A673 (cell line): ENCODE measurements around the gene HOMER2. TPM values are rescaled to one million over a fixed set of nuclear protein-coding genes. Genes with fewer than 3 reads are reported as not detected.

Experiments
- BruUV-seq: library from RNA; stranded (reverse); fragments of 400-500 nt; replicated peaks from 2 replicates; lab custom pipeline; 2021; lab: Mats Ljungman, UMichigan
- CTCF ChIA-PET: fragments of 300-600 bp; sonication (Branson Sonifier 250); formaldehyde crosslinking; loops from one replicate; lab custom pipeline; 2022; ENCODE audit warnings: antibody characterized with exemption; lab: Charles Lee
- POLR2A ChIA-PET: fragments of 300-600 bp; sonication (Branson Sonifier 250); formaldehyde crosslinking; loops from one replicate; lab custom pipeline; 2022; ENCODE audit warnings: antibody characterized with exemption; ENCODE audit not compliant: low non-redundant PET; lab: Charles Lee
- DNase-seq: peaks from one replicate; pipeline ENCODE4 v3.0.0-alpha.2; 2015; ENCODE audit warnings: low spot score
- H3K27ac ChIP-seq: fragments of 200-600 bp; sonication (generic); 2 replicates; pipeline ENCODE4 v1.5.1; 2016; ENCODE audit warnings: mixed run types, low read depth, mild to moderate bottlenecking, mixed read lengths, antibody characterized with exemption, low read length; ENCODE audit not compliant: poor library complexity, severe bottlenecking
- H3K27me3 ChIP-seq: fragments of 200-600 bp; sonication (generic); replicated peaks from 2 replicates; pipeline ENCODE4 v1.6.1; 2017; ENCODE audit warnings: mixed run types, low read depth, mild to moderate bottlenecking, mixed read lengths, antibody characterized with exemption, low read length; ENCODE audit not compliant: insufficient read depth, poor library complexity
- H3K36me3 ChIP-seq: fragments of 200-600 bp; sonication (generic); 2 replicates; pipeline ENCODE4 v1.6.1; 2016; ENCODE audit warnings: mixed run types, mild to moderate bottlenecking, mixed read lengths, antibody characterized with exemption, low read length; ENCODE audit not compliant: insufficient read depth, poor library complexity, severe bottlenecking
- H3K4me1 ChIP-seq: fragments of 200-600 bp; sonication (generic); 2 replicates; pipeline ENCODE4 v1.6.1; 2017; ENCODE audit warnings: mixed run types, mild to moderate bottlenecking, mixed read lengths, antibody characterized with exemption, low read length; ENCODE audit not compliant: insufficient read depth, poor library complexity, severe bottlenecking
- H3K4me3 ChIP-seq: fragments of 200-600 bp; sonication (generic); 2 replicates; pipeline ENCODE4 v1.5.1; 2016; ENCODE audit warnings: low read depth, mixed run types, mild to moderate bottlenecking, mixed read lengths, low read length; ENCODE audit not compliant: poor library complexity, severe bottlenecking
- H3K9me3 ChIP-seq: fragments of 200-600 bp; sonication (generic); 2 replicates; pipeline ENCODE4 v1.6.1; 2016; ENCODE audit warnings: mixed run types, low read depth, mild to moderate bottlenecking, mixed read lengths, antibody characterized with exemption, low read length; ENCODE audit not compliant: poor library complexity, severe bottlenecking
- CTCF ChIP-seq: fragments of 300-800, 200-600 bp; sonication (generic); conservative IDR thresholded peaks from 2 replicates; pipeline ENCODE4 v1.5.1; 2017; ENCODE audit warnings: low read depth, mild to moderate bottlenecking, antibody characterized with exemption, low read length, moderate library complexity, mixed read lengths
- EZH2 ChIP-seq: fragments of 200-600 bp; sonication (generic); IDR thresholded peaks from 2 replicates; pipeline ENCODE4 v1.6.1; 2017; ENCODE audit warnings: borderline replicate concordance, low read depth, mild to moderate bottlenecking, mixed read lengths, antibody characterized with exemption, low read length; ENCODE audit not compliant: poor library complexity, severe bottlenecking
- intact Hi-C: fragments of 100-400 bp; cut with micrococcal nuclease; formaldehyde crosslinking; loops from one replicate; pipeline ENCODE4 v1.10.0; 2022; ENCODE audit not compliant: unreplicated experiment
- total RNA-seq: library from RNA; stranded (reverse); gene quantifications from 2 replicates; pipeline ENCODE4 v1.2.3, GENCODE V29; 2021

Gene HOMER2
- total RNA-seq, 1 experiment from 2014 or later = 6.7 TPM

DNA sequence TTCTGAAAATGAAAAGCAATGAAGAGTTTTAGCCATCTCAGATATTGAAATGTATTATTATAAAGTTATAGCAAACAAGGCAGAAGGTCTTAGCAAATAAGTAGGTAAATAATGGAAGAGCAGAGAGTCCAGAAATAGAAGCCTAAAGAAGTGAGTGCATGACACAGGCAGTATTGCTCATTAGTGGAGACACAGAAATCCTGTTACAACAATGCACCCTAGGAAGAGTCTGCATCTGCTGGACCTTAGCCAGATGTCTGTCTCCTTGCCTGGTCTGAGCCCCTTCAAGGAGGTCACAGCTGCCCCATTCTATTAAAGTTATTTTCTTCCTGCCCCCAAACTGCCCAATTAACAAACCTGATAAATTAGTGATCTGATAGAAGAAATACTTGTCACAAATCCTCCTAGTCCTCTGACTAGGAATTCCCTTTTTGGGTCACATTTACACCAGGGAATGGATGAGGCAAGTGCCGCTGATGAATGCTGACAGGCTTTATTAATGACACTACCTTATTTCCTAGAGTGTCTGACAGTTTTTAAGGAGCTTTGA is 51.9 kb downstream of the HOMER2 start:
- Histone ChIP-seq H3K4me1 (no peaks in the 10 kb centered on the region), H3K4me3 (no peak overlapping the region), H3K27me3 (no peaks in the 10 kb centered on the region), H3K9me3 (no peaks in the 10 kb centered on the region), H3K27ac (no peak overlapping the region), H3K36me3 (no peaks in the 10 kb centered on the region)
- intact Hi-C loops = no loop called here
- no TSS peak for BruUV-seq
- TF ChIP-seq CTCF = no peak
- no peak for TF ChIP-seq EZH2
- POLR2A ChIA-PET = no interaction called here
- no peak for DNase-seq
- CTCF ChIA-PET = no interaction called here

- intact Hi-C loops = no loop called here
- POLR2A ChIA-PET = no interaction called here
Measured at GRCh38 chr15:82898961-82899360, 53.6 kb downstream of the HOMER2 start.

GRCh38 chr15:82895983-82896382 is 56.5 kb downstream of the HOMER2 start:
- BruUV-seq = no TSS peak
- ChIA-PET CTCF (no interaction called here), POLR2A (no interaction called here)
- Histone ChIP-seq H3K27ac (no peak overlapping the region), H3K36me3 (no peaks in the 10 kb centered on the region), H3K27me3 (no peaks in the 10 kb centered on the region), H3K4me3 (no peak overlapping the region), H3K4me1 (peaks cover 8% of the 10 kb centered on the region), H3K9me3 (no peaks in the 10 kb centered on the region)
- DNase-seq = no peak
- no peak for TF ChIP-seq EZH2
- no peak for TF ChIP-seq CTCF
- intact Hi-C loops = no loop called here

More at GRCh38 chr15:82898961-82899360, 53.6 kb downstream of the HOMER2 start:
- DNase-seq = no peak
- no TSS peak for BruUV-seq
- TF ChIP-seq CTCF = no peak
- TF ChIP-seq EZH2 = no peak
- Histone ChIP-seq H3K4me1 (peaks cover 8% of the 10 kb centered on the region), H3K27me3 (no peaks in the 10 kb centered on the region), H3K4me3 (no peak overlapping the region), H3K36me3 (no peaks in the 10 kb centered on the region), H3K9me3 (no peaks in the 10 kb centered on the region), H3K27ac (no peak overlapping the region)
- CTCF ChIA-PET = no interaction called here
